ENCODE data around the gene PDGFB.
"Not testable (repeated sequence)": the region's sequence is repeated elsewhere in the genome, so short reads cannot be mapped to it uniquely, and the experiment has no call there.

The PDGFB gene

GRCh38 chr22:39221999-39222686, 22.6 kb downstream of the PDGFB start:
- Histone ChIP-seq H3K4me1 (ENCODE audit: control insufficient read depth, insufficient read depth, low read length, unreplicated experiment) (peaks cover 4% of the 10 kb centered on the region), H2AFZ (ENCODE audit: low read length, unreplicated experiment) (no peak overlapping the region), H3K79me2 (ENCODE audit: control insufficient read depth, insufficient read depth, low read length, unreplicated experiment) (no peaks in the 10 kb centered on the region), H3K4me3 (ENCODE audit: low read depth, low read length) (no peak overlapping the region), H3K27ac (ENCODE audit: low read depth, low read length) (no peak overlapping the region), H3K36me3 (ENCODE audit: insufficient read depth, low read length) (no peaks in the 10 kb centered on the region), H3K27me3 (ENCODE audit: insufficient read depth, low read length) (no peaks in the 10 kb centered on the region)

DNA sequence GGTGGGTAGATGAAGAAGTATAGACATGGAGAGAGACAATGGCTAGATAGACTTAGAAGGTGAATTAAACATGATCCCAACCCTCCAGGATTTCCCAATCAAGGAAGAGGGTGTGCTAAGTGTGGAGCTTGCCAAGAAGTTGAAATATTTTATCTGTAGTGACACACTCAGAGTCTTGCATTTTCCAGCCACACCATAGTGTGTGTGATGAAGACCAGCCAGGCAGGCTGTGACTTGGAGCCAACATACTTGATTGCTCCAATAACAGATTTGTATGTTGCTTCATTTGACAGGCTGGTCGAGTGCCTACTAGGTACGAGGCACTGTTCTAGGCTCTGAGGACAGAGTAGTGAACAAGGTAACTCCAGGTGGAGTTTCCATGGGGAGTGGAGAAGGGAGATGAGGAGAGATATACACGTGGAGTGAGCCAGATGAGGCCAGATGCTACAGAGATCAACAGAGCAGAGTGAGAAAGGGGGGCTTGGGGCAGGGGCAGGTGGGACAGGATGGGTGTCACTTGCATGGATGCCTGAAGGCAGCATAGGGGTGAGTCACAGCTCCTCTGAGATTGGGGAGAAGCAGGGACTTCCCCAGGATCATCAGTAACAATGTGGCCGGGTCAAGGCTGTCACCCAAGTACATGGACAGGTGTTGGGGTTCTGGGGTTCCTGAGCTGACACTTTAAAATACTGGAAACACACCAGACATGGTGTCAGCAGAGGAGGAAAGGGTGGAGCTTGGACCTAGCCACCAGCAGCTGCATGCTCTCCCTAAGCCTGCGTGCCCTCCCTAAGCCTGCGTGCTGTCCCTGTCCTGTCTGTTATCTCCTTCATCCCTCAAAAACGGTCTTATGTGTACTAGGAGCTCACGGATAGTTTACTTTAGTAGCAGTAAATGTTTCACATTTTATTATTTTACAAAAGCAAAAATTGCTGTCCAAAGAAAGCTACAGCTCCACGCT, 23.6 kb downstream of the PDGFB start:
- Histone ChIP-seq H3K36me3 (ENCODE audit: insufficient read depth, low read length) (no peaks in the 10 kb centered on the region), H3K79me2 (ENCODE audit: control insufficient read depth, insufficient read depth, low read length, unreplicated experiment) (no peaks in the 10 kb centered on the region), H2AFZ (ENCODE audit: low read length, unreplicated experiment) (no peak overlapping the region), H3K4me1 (ENCODE audit: control insufficient read depth, insufficient read depth, low read length, unreplicated experiment) (peaks cover 4% of the 10 kb centered on the region), H3K27me3 (ENCODE audit: insufficient read depth, low read length) (no peaks in the 10 kb centered on the region), H3K4me3 (ENCODE audit: low read depth, low read length) (no peak overlapping the region), H3K27ac (ENCODE audit: low read depth, low read length) (no peak overlapping the region)

GRCh38 chr22:39220450-39220849, 24.3 kb downstream of the PDGFB start:
- H3K4me3 ChIP-seq (ENCODE audit: low read depth, low read length): no peak overlapping the region
- H3K79me2 ChIP-seq (ENCODE audit: control insufficient read depth, insufficient read depth, low read length, unreplicated experiment): no peaks in the 10 kb centered on the region
- no peaks in the 10 kb centered on the region for H3K27me3 ChIP-seq (ENCODE audit: insufficient read depth, low read length)
- H3K4me1 ChIP-seq (ENCODE audit: control insufficient read depth, insufficient read depth, low read length, unreplicated experiment): peaks cover 4% of the 10 kb centered on the region
- H3K36me3 ChIP-seq (ENCODE audit: insufficient read depth, low read length): no peaks in the 10 kb centered on the region
- H3K27ac ChIP-seq (ENCODE audit: low read depth, low read length): no peak overlapping the region
- no peak overlapping the region for H2AFZ ChIP-seq (ENCODE audit: low read length, unreplicated experiment)

DNA sequence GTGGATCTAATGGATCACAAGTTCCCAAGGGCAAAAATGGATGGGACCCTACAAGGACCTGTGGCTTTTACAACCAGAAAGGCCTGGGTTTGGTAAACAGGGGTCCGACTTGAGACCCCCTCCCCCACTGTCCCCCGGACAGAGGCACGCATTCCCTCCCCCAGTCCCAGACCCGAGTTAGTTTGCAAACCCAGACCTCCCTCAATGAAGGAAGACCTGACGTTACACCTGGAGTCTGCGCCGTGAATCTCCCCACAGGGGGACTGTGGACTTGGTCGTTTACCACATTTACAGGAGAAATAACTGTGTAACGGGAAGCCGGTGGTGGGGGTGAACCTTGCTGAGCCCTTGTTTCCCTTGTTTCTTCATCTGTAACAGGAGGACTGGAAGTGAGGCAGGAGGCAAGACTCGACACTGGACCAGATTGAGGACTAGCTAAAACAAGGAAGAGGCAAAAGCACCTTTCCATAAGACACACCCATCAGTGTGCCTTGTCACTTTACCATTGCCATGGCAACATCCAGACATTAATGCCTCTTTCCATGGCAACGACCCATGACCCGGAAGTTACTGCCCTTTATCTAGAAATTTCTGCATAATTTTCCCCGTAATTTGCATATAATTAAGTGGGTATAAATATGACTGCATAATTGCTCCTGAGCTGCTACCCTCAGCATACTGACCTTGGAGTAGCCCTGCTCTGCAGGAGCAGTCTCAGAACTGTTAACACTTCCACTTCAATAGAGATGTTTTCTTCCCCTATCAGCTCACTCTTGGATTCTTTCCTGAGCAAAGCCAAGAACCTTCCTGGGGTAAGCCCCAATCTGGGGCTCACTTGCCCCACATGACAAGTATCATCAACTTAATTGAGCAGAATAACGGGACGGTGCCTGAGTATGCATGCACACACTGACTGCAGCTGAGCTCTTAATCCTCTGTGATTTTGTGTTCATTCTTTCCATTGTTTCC, 25.4 kb downstream of the PDGFB start:
- no peak overlapping the region for H3K4me3 ChIP-seq (ENCODE audit: low read depth, low read length)
- H3K27ac ChIP-seq (ENCODE audit: low read depth, low read length): no peak overlapping the region
- H3K79me2 ChIP-seq (ENCODE audit: control insufficient read depth, insufficient read depth, low read length, unreplicated experiment): no peaks in the 10 kb centered on the region
- peaks cover 11% of the 10 kb centered on the region for H3K4me1 ChIP-seq (ENCODE audit: control insufficient read depth, insufficient read depth, low read length, unreplicated experiment)
- H3K36me3 ChIP-seq (ENCODE audit: insufficient read depth, low read length): no peaks in the 10 kb centered on the region
- no peaks in the 10 kb centered on the region for H3K27me3 ChIP-seq (ENCODE audit: insufficient read depth, low read length)
- no peak overlapping the region for H2AFZ ChIP-seq (ENCODE audit: low read length, unreplicated experiment)

GRCh38 chr22:39218432-39218831, 26.4 kb downstream of the PDGFB start:
- H3K4me1 ChIP-seq (ENCODE audit: control insufficient read depth, insufficient read depth, low read length, unreplicated experiment): peaks cover 14% of the 10 kb centered on the region
- not testable (repeated sequence) for H3K4me3 ChIP-seq (ENCODE audit: low read depth, low read length); H3K27me3 ChIP-seq (ENCODE audit: insufficient read depth, low read length); H3K36me3 ChIP-seq (ENCODE audit: insufficient read depth, low read length); H2AFZ ChIP-seq (ENCODE audit: low read length, unreplicated experiment); H3K79me2 ChIP-seq (ENCODE audit: control insufficient read depth, insufficient read depth, low read length, unreplicated experiment); H3K27ac ChIP-seq (ENCODE audit: low read depth, low read length)

- H3K27me3 ChIP-seq (ENCODE audit: insufficient read depth, low read length): no peaks in the 10 kb centered on the region
- no peaks in the 10 kb centered on the region for H3K79me2 ChIP-seq (ENCODE audit: control insufficient read depth, insufficient read depth, low read length, unreplicated experiment)
- H3K4me3 ChIP-seq (ENCODE audit: low read depth, low read length): no peak overlapping the region
- H2AFZ ChIP-seq (ENCODE audit: low read length, unreplicated experiment): no peak overlapping the region
- peaks cover 13% of the 10 kb centered on the region for H3K4me1 ChIP-seq (ENCODE audit: control insufficient read depth, insufficient read depth, low read length, unreplicated experiment)
- H3K27ac ChIP-seq (ENCODE audit: low read depth, low read length): no peak overlapping the region
- no peaks in the 10 kb centered on the region for H3K36me3 ChIP-seq (ENCODE audit: insufficient read depth, low read length)
Measured at GRCh38 chr22:39216143-39216490, 28.7 kb downstream of the PDGFB start.

DNA sequence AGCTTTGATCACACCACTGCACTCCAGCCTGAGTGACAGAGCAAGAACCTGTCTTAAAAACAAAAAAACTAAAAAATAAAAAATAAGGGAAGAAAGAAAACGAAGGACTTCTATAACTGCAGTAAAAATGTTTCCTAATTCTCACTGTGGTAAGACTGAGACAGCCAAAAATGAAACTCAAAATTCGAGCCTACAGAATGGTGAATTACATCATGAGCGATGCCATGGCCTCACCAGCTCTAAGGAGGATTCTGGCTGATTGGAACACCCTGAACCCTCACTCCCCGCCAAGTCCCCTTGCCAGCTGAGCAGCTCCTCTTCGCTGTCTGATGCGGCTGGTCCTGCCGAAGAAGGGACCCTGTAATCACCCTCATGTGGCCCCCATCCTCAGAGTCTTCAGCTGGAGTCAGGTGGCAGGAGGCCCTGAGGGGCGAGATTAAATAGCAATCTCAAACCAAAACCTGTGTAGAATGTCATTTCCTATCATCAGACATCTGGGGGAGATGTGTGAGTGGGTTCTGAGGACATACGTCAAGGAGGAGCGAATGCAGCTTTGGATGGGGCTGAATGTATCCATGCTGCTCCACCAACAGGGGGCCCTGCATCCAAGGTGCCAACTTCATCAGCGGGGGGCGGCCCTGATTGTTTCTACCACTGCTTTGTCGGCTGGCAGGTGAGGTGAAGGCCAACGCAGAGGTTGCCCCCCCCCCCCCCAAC, 29.2 kb downstream of the PDGFB start:
- H3K79me2 ChIP-seq (ENCODE audit: control insufficient read depth, insufficient read depth, low read length, unreplicated experiment): no peaks in the 10 kb centered on the region
- H3K4me1 ChIP-seq (ENCODE audit: control insufficient read depth, insufficient read depth, low read length, unreplicated experiment): peaks cover 10% of the 10 kb centered on the region
- H3K4me3 ChIP-seq (ENCODE audit: low read depth, low read length): no peak overlapping the region
- no peak overlapping the region for H3K27ac ChIP-seq (ENCODE audit: low read depth, low read length)
- H3K27me3 ChIP-seq (ENCODE audit: insufficient read depth, low read length): no peaks in the 10 kb centered on the region
- no peak overlapping the region for H2AFZ ChIP-seq (ENCODE audit: low read length, unreplicated experiment)
- no peaks in the 10 kb centered on the region for H3K36me3 ChIP-seq (ENCODE audit: insufficient read depth, low read length)

GRCh38 chr22:39215070-39215396, 29.7 kb downstream of the PDGFB start:
- Histone ChIP-seq H2AFZ (ENCODE audit: low read length, unreplicated experiment) (no peak overlapping the region), H3K4me3 (ENCODE audit: low read depth, low read length) (no peak overlapping the region), H3K27ac (ENCODE audit: low read depth, low read length) (no peak overlapping the region), H3K79me2 (ENCODE audit: control insufficient read depth, insufficient read depth, low read length, unreplicated experiment) (no peaks in the 10 kb centered on the region), H3K4me1 (ENCODE audit: control insufficient read depth, insufficient read depth, low read length, unreplicated experiment) (peaks cover 10% of the 10 kb centered on the region), H3K27me3 (ENCODE audit: insufficient read depth, low read length) (no peaks in the 10 kb centered on the region), H3K36me3 (ENCODE audit: insufficient read depth, low read length) (no peaks in the 10 kb centered on the region)

- Histone ChIP-seq H3K27ac (ENCODE audit: low read depth, low read length) (no peak overlapping the region), H3K36me3 (ENCODE audit: insufficient read depth, low read length) (no peaks in the 10 kb centered on the region), H3K4me1 (ENCODE audit: control insufficient read depth, insufficient read depth, low read length, unreplicated experiment) (peaks cover 10% of the 10 kb centered on the region), H2AFZ (ENCODE audit: low read length, unreplicated experiment) (no peak overlapping the region), H3K27me3 (ENCODE audit: insufficient read depth, low read length) (no peaks in the 10 kb centered on the region), H3K4me3 (ENCODE audit: low read depth, low read length) (no peak overlapping the region), H3K79me2 (ENCODE audit: control insufficient read depth, insufficient read depth, low read length, unreplicated experiment) (no peaks in the 10 kb centered on the region)
Measured at GRCh38 chr22:39214383-39215069, 30.3 kb downstream of the PDGFB start.
